GM21528 (cell line): ENCODE results near the gene CNTN2.

Source experiments
- ATAC-seq: cut with Tn5 transposase; IDR thresholded peaks from one replicate; pipeline ENCODE4 v1.9.1; 2021; ENCODE audit warnings: mild to moderate bottlenecking, moderate library complexity; ENCODE audit not compliant: unreplicated experiment, low FRiP score

The CNTN2 gene

DNA sequence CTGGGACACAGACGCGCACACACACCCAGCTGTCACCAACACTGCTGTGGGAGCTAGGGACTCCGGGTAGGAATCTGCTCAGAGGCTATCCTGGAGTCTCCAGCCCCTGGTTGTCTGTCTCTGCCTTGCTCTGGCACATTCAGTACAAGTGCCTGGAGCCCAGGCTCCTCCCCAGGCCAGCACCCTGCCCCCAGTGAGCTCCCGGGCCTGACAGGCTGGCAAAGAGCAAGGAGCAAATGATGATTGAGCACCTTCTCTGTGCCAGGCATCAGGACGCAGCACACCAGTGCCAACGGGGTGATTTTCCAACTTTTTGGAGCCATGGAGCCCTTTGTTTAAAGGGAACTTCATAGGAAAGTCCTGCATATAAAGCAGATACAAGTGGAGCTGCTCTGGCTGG is 6.5 kb downstream of the CNTN2 start:
- ATAC-seq, result no peak

DNA sequence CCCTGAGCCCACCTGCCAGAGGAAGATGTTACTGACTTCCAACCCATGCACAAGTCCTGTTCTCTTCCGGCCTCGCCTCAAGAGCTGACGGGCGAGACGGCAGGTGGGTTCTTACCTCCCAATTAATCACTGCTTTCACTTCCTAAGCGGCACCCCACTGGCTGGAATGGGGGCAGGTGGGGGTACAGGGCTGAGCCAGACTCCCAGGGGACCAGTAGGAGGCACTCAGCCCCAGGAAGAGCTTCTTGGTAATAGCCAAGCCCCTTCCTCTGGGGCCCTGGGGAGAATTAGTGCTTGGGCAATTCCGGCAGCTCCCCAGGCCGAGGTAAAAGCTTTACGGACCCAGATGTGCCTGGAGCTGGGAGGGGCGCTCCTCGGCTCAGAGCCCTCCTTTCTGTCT is 9.7 kb downstream of the CNTN2 start:
- ATAC-seq, result no peak

DNA sequence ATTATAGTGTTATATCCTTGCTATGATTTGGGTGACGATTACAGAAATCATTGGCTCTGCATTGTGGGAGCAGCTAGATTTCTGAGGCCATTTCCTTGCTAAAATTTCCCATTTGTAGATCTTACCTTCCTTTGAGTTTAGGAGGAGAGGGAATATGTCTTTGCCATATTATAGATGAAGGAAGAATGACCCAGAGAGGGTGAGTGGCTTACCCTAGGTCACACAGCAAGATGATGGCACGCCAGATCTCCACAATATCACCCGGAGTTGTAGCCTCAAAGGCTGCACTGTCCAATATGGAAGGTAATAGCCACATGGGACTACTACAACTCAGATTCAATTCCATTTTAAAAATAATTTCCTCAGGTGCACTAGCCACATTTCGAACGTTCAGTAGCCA is 10.3 kb downstream of the CNTN2 start:
- no peak for ATAC-seq

DNA sequence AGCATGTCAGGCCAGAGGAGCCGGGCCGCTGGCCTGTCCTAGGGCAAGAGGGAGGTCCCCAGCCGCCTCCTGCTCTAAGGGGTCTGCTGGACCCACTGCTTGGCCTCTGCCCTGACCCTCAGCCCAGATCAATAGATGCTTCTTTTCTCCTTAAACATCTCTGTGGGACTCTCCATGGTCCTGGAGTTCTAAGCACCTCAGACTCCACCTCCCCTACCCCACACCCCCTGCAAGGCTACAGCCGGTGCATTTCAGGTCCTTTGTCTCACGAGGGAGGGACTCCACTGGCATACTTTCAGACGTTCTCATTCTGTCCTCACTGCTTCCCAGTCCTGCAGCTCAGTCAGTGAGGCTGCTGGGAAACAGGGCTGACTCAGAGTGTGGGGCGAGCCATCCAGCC is 11.0 kb downstream of the CNTN2 start:
- no peak for ATAC-seq

DNA sequence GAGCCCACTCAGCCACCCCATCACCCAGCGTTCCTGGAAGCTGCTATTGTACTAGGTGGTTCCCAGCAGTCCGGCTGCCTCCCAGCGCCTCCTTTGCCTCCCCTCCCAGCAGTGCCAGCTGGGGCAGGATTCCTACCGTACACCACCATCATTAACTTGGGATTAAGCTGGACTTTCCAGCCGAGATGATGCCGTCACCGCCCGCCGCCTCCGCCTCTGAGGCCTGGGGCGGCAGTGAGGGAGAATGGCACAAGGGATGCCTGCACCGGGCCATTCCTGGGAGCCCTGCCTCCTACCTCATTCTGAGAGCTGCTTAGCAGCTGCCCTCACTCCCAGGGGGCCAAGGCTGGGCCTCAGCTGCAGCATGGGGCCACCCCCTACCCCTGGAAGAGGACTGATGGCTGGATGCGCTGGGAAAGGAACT is 13.2 kb downstream of the CNTN2 start:
- no peak for ATAC-seq

DNA sequence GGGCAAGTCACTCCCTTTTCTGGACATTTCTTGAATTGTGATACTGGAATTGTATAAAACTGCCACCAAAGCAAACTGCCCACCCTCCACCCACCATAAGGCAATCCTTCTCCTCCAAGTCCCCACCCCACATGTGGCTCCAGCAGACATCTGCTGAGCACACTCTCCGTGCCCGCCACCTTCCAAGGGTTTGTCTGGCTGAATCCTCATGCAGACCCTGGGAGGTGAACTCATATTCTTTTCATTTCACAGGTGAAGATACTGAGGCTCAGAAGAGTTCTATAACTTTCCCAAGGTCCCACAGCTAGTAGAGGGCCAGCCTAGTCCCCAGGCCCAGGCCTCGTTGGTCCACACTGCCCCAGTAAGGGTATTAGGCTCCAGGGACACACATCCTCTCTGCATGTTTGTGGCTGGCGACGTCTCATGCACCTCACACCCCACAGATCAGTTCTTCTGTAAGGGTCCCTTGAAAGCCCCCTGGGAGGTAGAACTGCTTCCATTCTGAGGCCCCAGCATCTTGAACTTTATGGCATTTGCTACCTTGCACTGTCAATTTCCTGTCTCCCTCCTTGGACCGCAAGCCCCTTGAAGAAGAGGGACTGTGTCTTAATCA is 14.1 kb downstream of the CNTN2 start:
- no peak for ATAC-seq

DNA sequence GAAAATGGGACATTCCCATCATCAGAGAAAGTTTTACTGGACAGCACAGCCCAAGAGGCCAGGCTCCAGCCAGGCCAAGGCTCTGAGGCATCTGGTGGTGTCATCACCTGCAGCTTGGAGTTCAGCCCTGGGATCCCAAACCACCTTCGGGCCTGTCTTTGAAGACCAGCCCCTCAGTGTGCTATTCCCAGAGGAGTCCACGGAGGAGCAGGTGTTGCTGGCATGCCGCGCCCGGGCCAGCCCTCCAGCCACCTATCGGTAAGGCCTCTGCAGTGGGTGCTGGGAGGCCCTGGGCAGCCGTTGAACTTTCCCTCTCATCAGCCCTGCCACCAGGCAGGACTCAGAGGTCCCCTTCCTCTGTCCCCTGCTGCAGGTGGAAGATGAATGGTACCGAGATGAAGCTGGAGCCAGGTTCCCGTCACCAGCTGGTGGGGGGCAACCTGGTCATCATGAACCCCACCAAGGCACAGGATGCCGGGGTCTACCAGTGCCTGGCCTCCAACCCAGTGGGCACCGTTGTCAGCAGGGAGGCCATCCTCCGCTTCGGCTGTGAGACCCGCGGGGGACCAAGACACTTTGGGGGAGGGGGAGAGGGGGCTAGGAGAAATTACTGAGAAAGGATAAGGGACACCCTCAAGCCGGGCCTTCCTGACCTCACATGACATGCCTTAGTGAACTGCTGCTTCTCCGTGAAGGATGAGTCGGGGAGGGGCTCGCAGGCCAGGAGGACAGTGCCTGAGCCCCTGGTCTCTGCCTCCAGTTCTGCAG is 15.0 kb downstream of the CNTN2 start:
- no peak for ATAC-seq

DNA sequence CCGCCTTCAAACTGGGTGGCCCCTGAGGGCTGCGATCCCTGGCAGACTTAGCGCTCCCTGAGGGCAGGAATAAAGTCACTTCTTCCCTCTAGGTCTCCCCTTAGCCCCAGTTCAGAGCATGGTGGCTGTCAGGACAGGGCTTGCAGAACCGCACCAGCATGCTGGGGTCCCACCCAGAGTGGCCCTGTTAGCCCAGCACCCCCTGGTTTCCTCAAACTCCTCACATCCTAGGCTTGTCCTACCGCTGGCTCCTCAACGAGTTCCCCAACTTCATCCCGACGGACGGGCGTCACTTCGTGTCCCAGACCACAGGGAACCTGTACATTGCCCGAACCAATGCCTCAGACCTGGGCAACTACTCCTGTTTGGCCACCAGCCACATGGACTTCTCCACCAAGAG is 15.8 kb downstream of the CNTN2 start:
- no peak for ATAC-seq

DNA sequence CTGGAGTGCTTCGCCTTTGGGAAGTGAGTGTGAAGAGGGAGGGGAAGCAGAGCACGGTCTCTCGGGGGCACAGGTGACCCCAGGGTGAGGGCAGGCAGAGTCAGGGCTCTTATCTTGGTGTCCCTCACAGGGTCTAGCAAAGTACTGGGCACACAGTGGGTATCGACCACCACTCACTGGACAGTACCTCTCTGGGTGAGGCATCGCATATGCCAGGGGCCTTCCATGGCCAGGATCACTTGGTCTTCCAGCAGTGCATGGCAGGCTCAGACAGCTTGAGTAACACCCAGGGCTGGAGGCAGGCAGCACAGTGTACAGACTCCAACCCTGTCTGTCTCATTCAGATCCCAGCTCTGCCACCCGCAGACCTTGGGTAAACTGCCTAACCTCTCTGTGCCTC is 16.6 kb downstream of the CNTN2 start:
- no peak for ATAC-seq

DNA sequence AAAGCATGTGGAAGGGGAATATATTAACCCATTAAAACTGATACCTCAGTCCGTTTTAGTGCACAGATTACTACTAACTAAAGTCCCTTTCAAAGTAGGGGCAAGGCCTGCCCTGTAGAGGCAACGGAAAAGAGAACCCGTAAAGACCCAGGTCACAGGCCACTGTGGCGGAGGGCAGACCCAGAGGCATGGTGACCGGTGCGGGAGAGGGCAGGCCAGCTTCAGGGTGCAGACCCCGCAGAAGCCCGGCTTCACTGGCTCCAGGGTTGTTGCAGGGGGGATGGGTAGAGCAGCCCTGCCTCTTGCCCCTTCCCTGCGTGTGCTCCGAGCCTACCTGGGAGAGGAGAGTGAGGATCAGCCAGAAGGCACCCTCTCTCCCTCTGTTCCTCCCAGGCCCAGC is 17.7 kb downstream of the CNTN2 start:
- ATAC-seq, result no peak

DNA sequence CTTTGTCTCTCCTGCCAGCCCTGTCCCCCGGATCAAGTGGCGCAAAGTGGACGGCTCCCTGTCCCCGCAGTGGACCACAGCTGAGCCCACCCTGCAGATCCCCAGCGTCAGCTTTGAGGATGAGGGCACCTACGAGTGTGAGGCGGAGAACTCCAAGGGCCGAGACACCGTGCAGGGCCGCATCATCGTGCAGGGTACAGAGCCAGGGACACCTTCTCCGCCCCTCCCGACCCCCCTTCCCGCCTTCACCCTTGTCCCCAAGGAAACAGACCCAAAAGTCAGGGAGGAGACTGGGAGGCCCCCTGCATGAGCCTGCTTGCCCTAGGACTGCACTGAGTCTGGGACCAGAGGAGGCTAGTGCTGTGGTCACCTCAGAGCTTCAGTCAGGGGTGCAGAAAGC is 18.2 kb downstream of the CNTN2 start:
- ATAC-seq, result no peak

DNA sequence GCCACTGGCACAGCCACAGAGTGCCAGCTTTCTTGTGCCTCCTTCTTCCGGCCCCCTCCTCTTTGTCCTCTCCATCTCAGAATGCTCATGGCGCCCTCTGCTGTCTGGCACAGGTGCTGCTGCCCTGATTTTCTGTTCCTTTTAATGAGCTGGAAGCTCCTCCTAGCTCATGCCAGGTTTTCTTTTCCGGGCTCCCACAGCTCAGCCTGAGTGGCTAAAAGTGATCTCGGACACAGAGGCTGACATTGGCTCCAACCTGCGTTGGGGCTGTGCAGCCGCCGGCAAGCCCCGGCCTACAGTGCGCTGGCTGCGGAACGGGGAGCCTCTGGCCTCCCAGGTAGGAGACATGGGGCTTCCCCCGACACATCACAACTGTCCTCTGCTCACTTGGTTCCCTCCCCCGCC is 18.7 kb downstream of the CNTN2 start:
- ATAC-seq, result no peak

DNA sequence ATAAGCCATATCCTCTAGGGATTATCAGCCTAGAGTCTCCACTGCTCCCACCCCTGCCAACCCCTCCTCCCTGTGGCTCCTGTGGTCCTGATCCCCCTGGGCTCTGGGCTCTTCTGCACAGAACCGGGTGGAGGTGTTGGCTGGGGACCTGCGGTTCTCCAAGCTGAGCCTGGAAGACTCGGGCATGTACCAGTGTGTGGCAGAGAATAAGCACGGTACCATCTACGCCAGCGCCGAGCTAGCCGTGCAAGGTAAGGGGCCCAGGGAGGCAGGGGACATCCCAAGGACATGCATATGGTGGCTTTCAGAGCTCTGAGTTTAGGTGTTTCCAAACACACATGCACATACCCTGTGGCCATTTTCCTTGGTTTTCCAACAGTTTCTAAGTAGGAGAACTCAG is 19.3 kb downstream of the CNTN2 start:
- no peak for ATAC-seq

DNA sequence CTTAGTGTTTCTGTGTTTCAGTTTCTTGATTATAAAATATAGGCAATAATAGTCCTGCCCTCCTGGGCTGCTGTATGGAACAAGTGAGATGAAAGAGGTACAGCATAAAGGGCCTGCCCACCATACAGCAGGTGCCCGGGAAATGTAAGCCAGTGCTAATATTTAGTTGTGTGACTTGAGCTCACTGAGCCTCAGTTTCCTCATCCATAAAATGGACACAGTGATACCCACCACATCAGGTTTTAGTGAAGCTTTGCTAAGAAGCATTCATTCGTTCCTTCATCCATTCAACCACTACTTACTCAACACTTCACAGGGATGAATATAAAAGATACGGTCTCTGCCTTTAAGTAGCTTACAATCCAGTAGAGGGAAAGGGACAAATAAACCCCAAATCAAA is 19.9 kb downstream of the CNTN2 start:
- ATAC-seq, result no peak

DNA sequence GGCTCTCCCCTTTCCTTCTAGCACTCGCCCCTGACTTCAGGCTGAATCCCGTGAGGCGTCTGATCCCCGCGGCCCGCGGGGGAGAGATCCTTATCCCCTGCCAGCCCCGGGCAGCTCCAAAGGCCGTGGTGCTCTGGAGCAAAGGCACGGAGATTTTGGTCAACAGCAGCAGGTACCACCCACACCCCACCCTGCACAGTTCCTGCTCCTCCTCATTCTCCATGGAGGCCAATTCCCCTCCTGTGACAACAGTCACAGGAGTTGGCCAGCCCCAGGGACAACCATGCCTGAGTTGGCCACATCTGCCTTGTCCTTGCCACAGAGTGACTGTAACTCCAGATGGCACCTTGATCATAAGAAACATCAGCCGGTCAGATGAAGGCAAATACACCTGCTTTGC is 21.3 kb downstream of the CNTN2 start:
- no peak for ATAC-seq

DNA sequence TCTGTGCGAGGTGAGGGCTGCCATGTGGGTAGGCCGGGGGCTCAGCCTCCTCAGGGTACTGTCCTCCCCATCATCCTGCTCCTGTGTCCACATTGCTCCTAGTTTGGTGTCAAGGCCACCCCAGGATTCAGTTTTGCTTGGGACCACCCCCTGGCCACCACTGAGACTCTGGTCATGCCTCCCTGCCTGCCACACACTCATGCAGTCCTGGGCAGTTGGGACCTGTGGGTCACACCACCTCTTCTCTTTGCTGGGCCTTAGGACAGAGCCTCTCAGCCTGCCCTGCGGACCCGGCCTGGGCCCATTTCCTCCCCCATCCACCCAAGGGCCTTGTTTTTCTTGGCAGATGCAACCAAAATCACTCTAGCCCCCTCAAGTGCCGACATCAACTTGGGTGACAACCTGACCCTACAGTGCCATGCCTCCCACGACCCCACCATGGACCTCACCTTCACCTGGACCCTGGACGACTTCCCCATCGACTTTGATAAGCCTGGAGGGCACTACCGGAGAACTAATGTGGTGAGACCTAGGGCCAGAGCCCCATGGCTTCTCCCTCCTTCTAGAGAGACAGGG is 21.8 kb downstream of the CNTN2 start:
- ATAC-seq, result no peak

DNA sequence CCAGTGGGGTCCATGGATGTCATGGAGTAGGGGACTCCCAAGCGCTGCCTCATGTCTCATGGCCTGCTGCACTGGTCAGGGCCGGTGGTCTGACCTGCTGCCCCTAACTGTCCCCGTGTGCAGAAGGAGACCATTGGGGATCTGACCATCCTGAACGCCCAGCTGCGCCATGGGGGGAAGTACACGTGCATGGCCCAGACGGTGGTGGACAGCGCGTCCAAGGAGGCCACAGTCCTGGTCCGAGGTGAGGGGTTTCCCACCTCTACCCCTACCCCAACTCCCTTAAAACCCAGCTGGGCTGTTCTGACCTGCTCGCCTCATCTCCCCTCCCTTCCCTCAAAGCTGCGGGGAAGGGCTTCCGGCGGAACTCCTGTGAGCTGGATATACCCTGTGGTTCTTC is 22.7 kb downstream of the CNTN2 start:
- ATAC-seq, result no peak

DNA sequence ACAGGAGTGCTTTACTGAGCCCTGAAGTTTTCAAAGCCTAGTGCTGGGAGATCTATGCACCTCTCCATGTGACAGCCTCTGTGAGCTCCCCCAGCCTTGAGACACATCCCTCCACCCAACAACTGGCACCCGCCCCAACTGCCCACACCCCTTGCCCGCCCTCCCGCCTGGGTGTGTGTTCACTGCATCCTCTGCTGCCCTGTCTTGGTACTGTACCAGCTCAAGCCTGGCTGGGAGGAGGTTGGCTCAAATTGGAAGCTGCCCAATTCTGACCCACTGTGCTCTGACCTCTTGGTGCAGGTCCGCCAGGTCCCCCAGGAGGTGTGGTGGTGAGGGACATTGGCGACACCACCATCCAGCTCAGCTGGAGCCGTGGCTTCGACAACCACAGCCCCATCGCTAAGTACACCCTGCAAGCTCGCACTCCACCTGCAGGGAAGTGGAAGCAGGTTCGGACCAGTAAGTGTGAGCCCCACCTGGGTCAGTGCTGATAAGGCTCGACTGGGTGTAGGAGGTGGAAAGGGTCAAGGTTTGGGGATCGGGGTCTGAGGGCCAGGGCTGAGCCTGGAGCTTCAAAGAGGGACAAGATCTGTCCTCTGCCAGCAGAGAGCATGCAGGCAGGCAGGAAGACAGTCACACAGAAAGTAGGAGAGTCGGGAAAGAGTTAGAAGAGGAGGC is 23.3 kb downstream of the CNTN2 start:
- no peak for ATAC-seq

DNA sequence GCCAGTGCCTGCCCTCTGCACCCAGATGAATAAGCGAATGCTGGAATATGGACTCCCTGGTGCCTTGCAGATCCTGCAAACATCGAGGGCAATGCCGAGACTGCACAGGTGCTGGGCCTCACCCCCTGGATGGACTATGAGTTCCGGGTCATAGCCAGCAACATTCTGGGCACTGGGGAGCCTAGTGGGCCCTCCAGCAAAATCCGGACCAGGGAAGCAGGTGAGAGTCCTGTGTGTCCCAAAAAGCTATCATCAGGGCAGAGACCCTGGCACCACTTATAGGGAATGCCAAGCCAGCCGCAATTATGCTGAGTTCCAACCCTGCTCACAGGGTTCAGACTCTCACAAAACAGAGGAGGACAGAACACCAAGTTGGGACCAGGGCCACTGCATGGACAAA is 24.0 kb downstream of the CNTN2 start:
- ATAC-seq, result no peak

DNA sequence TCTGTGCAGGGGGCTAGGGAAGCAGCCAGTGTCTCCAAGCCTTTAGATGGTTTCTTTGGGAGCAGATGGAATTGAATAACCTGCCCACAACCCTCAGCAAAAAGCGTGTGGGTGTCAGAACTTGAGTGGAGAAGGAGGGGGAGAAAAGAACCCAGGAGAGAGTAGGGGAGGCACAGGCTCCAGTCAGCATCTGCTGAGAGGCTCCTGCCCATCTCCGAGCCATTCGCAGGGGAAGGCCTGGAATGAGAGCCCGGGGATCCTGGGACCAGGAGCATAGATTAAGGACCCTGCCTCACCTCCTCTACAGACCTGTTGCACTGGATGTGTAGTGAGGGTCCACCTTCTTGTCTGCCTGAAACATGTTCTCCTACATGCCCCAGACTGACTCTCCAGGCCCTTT is 25.0 kb downstream of the CNTN2 start:
- no peak for ATAC-seq

DNA sequence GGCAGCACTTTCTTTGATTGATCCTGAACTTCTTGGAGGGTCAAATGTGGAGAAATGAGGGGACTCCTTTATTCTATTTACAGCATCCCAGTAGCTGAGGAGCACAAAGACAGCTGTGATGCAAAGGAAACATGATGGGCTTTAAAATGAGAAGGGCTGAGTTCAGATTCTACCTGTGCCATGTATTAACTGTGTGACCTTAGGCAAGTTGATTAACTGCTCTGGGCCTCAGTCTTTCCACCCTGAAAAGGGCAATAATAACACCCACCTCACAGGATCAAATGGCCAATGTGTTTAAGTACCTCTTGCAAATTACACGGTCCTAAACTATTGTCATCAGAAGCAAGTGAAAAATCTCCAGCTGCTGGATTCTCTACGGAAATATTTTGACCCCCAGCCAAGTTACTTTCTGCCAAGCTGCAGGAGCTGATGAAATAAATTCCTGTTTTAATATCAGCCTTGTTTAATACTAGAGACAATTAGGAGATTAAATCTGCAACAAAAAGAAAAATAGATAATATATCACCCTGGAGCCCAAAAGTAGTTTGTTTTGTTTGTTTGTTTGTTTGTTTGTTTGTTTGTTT is 25.5 kb downstream of the CNTN2 start:
- no peak for ATAC-seq
